Loucy (cell line): ENCODE data around the gene ANKRD33B.

Experiments
- H2AFZ ChIP-seq: fragments of 200-600 bp; sonication (generic); 2 replicates; pipeline ENCODE4 v1.6.0; 2016; ENCODE audit warnings: antibody characterized with exemption, mild to moderate bottlenecking, low read length, moderate library complexity
- H3F3A ChIP-seq: fragments of 200-600 bp; 2 replicates; pipeline ENCODE4 v1.6.0; 2016; ENCODE audit warnings: antibody characterized with exemption, low read depth, mild to moderate bottlenecking
- H3K27me3 ChIP-seq: fragments of 200-600 bp; sonication (generic); 2 replicates; pipeline ENCODE4 v1.6.1; 2014; ENCODE audit warnings: low read length, mild to moderate bottlenecking; ENCODE audit not compliant: insufficient read depth, poor library complexity, severe bottlenecking
- H3K36me3 ChIP-seq: fragments of 200-600 bp; sonication (generic); 2 replicates; pipeline ENCODE4 v1.6.1; 2016; ENCODE audit warnings: low read length; ENCODE audit not compliant: insufficient read depth
- H3K4me1 ChIP-seq: fragments of 200-600 bp; sonication (generic); 2 replicates; pipeline ENCODE4 v1.5.1; 2014; ENCODE audit warnings: low read length, mild to moderate bottlenecking; ENCODE audit not compliant: insufficient read depth, poor library complexity, severe bottlenecking
- H3K4me2 ChIP-seq: fragments of 200-600 bp; sonication (generic); 2 replicates; pipeline ENCODE4 v1.6.0; 2014; ENCODE audit warnings: antibody characterized with exemption, low read length, low read depth, mild to moderate bottlenecking; ENCODE audit not compliant: poor library complexity, severe bottlenecking
- H3K4me3 ChIP-seq: fragments of 200-600 bp; sonication (generic); 2 replicates; pipeline ENCODE4 v1.5.1; 2014; ENCODE audit warnings: low read length, mild to moderate bottlenecking, mixed read lengths; ENCODE audit not compliant: poor library complexity, severe bottlenecking
- H3K79me2 ChIP-seq: fragments of 200-600 bp; sonication (generic); 2 replicates; pipeline ENCODE4 v1.6.1; 2014; ENCODE audit warnings: low read length; ENCODE audit not compliant: insufficient read depth
- H3K9ac ChIP-seq: fragments of 200-600 bp; sonication (generic); 2 replicates; pipeline ENCODE4 v1.6.0; 2014; ENCODE audit warnings: mild to moderate bottlenecking, low read depth, low read length, moderate library complexity; ENCODE audit not compliant: poor library complexity, severe bottlenecking
- H3K9me2 ChIP-seq: fragments of 200-600 bp; sonication (generic); replicated peaks from 2 replicates; pipeline ENCODE4 v1.6.1; 2016; ENCODE audit warnings: low read depth, low read length, mixed read lengths
- H3K9me3 ChIP-seq: fragments of 200-600 bp; sonication (generic); 2 replicates; pipeline ENCODE4 v1.6.1; 2014; ENCODE audit warnings: mild to moderate bottlenecking, antibody characterized with exemption, low read length, low read depth; ENCODE audit not compliant: insufficient read depth
- H4K20me1 ChIP-seq: fragments of 200-600 bp; sonication (generic); 2 replicates; pipeline ENCODE4 v1.6.0; 2014; ENCODE audit warnings: antibody characterized with exemption, low read length, mild to moderate bottlenecking; ENCODE audit not compliant: insufficient read depth, poor library complexity, severe bottlenecking
- EZH2phosphoT487 ChIP-seq: fragments of 200-600 bp; IDR thresholded peaks from 2 replicates; pipeline ENCODE4 v1.6.1; 2018; ENCODE audit warnings: antibody characterized with exemption, mild to moderate bottlenecking, moderate library complexity, borderline replicate concordance
- TF ChIP-seq, protein P1 (sequence below): fragments of 200-600 bp; sonication (generic); conservative IDR thresholded peaks from 2 replicates; pipeline ENCODE4 v1.5.1; 2014; ENCODE audit warnings: mild to moderate bottlenecking, antibody characterized with exemption, low read length

ANKRD33B gene

DNA sequence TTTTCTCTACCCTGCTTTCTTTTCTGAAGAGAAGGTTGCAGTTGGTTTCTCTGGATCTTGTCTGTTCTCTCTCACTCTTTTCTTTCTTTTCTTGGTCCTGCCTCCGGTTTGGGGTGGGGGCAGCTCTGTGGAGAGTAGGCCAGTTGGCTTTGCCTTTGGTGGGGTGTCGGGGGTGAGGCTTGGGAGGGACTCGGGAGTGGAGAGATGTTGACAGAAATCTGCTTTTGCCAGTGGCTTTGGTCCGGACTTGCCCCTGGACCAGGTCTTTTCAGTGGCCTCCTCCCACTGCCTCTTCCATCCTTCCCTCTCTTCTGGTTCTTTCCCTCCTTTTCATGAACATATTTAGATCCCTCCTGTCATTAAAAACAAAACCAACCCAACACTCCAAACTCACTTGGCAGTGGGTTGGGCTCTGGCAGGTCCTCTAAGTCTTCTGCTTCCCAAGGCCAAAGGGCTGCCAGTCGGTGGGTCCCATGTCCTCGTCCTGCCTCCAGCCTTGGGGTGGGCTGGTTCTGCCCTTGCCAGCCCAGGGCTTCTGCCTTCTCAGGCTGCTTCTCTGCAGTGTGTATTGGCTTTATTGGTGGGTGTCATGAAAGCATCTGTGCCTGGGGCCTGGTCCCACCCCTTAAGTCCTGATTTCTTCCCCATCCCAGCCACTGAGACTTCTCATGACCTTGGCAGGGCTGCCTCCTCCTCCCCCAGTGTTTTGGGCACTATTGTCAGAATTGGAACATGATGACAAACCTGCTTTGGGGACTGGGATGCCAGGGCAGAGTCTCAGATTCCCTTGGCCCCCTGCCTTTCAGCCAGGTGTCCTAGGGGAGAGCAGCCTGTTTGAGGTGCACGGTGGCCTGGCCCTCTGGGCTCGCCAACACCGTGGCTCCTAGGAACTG is 16.9 kb downstream of the ANKRD33B start:
- Histone ChIP-seq H3K9me2 (no peaks in the 10 kb centered on the region), H2AFZ (no peak overlapping the region), H3K9me3 (no peaks in the 10 kb centered on the region), H3K4me2 (no peak overlapping the region), H3K27me3 (no peaks in the 10 kb centered on the region), H3K9ac (no peak overlapping the region), H4K20me1 (no peaks in the 10 kb centered on the region), H3K36me3 (no peaks in the 10 kb centered on the region), H3K4me1 (peaks cover 31% of the 10 kb centered on the region), H3F3A (no peaks in the 10 kb centered on the region), H3K79me2 (no peaks in the 10 kb centered on the region), H3K4me3 (no peak overlapping the region)
- TF ChIP-seq EZH2phosphoT487, result no peak
- TF ChIP-seq, protein P1, sequence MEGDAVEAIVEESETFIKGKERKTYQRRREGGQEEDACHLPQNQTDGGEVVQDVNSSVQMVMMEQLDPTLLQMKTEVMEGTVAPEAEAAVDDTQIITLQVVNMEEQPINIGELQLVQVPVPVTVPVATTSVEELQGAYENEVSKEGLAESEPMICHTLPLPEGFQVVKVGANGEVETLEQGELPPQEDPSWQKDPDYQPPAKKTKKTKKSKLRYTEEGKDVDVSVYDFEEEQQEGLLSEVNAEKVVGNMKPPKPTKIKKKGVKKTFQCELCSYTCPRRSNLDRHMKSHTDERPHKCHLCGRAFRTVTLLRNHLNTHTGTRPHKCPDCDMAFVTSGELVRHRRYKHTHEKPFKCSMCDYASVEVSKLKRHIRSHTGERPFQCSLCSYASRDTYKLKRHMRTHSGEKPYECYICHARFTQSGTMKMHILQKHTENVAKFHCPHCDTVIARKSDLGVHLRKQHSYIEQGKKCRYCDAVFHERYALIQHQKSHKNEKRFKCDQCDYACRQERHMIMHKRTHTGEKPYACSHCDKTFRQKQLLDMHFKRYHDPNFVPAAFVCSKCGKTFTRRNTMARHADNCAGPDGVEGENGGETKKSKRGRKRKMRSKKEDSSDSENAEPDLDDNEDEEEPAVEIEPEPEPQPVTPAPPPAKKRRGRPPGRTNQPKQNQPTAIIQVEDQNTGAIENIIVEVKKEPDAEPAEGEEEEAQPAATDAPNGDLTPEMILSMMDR, result no peak

DNA sequence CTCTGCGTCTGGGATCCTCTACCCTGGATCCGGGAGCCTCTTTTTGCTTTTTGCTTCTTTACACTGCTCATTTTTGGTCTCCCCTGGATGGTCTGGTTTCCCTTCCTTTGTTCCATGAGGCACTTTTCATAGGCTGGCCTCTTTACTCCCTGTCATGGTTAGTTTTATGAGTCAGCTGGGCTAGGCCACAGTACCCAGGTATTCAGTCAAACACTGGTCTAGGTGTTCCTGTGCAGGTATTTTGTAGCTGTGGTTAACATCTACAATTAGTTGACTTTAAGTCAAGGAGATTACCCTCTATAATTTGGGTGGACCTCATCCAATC is 17.5 kb downstream of the ANKRD33B start:
- H3K4me2 ChIP-seq, result no peak overlapping the region

DNA sequence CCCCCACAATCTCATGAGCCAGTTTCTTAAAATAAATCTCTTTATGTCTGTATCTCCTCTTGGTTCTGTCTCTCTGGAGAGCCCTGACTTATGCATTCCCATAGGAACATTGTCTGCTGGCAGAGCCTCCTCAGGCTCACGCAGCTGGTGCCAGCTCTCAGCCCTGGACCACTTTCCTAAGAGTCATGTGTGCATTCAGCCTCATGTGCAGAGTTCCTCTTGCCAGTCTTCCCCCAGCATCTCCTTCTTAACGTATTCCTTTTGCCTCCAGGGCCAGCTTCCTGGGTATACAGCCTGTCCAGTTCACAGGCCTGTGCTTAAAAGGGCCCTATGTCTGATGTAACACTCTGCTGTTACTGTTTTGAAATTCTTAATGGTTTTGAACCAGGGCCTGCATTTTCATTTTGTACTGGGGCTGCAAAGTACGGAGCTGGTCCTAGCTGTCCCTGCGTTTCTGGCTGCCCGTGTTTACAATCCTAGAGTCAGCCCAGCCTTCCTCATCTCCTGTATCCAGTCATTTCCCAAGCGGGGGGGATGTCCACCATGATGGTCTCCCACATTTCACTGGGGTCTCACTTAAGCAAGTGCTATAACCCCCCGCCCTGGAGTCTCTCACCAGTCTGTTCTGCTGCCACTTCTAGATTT is 18.1 kb downstream of the ANKRD33B start:
- Histone ChIP-seq H3K36me3 (no peaks in the 10 kb centered on the region), H3K79me2 (no peaks in the 10 kb centered on the region), H4K20me1 (no peaks in the 10 kb centered on the region), H3K4me1 (peaks cover 39% of the 10 kb centered on the region), H3F3A (no peaks in the 10 kb centered on the region), H3K9me2 (no peaks in the 10 kb centered on the region), H3K9ac (no peak overlapping the region), H2AFZ (no peak overlapping the region), H3K4me2 (no peak overlapping the region), H3K4me3 (no peak overlapping the region), H3K27me3 (no peaks in the 10 kb centered on the region), H3K9me3 (no peaks in the 10 kb centered on the region)
- TF ChIP-seq EZH2phosphoT487, result no peak
- TF ChIP-seq, protein P1, result no peak

More for the DNA sequence above, 17.5 kb downstream of the ANKRD33B start:
- no peak for TF ChIP-seq EZH2phosphoT487
- TF ChIP-seq, protein P1, result no peak
- Histone ChIP-seq H3K9me2 (no peaks in the 10 kb centered on the region), H2AFZ (no peak overlapping the region), H3K9me3 (no peaks in the 10 kb centered on the region), H3K36me3 (no peaks in the 10 kb centered on the region), H3K9ac (no peak overlapping the region), H3K27me3 (no peaks in the 10 kb centered on the region), H3K79me2 (no peaks in the 10 kb centered on the region), H3K4me1 (peaks cover 37% of the 10 kb centered on the region), H3K4me3 (no peak overlapping the region), H3F3A (no peaks in the 10 kb centered on the region), H4K20me1 (no peaks in the 10 kb centered on the region)
